Thoracic aorta (tissue), 2 donors: ENCODE data around the gene LAMC3. TPM values are rescaled to one million over a fixed set of nuclear protein-coding genes. Genes with fewer than 3 reads are reported as not detected.
"Not testable (repeated sequence)": the region's sequence is repeated elsewhere in the genome, so short reads cannot be mapped to it uniquely, and the experiment has no call there.

Experiments used
- ATAC-seq: fragments of 150-250 bp; one replicate; pipeline ENCODE4 v1.8.0; 2017; ENCODE audit warnings: low read depth; ENCODE audit not compliant: insufficient number of reproducible peaks, low FRiP score
- DNase-seq: peaks from one replicate; pipeline ENCODE4 v3.0.0-alpha.2; 2020; ENCODE audit warnings: low spot score
- H3K27ac ChIP-seq, 2 donors: fragments of 200-600 bp; sonication (generic); 1 replicate in 1 of 2; 2 replicates in 1 of 2; pipeline ENCODE4 v1.5.1; 2016; ENCODE audit warnings: mild to moderate bottlenecking in 2 of 2, moderate library complexity in 2 of 2
- H3K27me3 ChIP-seq: fragments of 200-600 bp; sonication (generic); replicated peaks from 2 replicates; pipeline ENCODE4 v1.6.0; 2016; ENCODE audit warnings: mild to moderate bottlenecking; ENCODE audit not compliant: insufficient read depth
- H3K36me3 ChIP-seq: fragments of 200-600 bp; sonication (generic); one replicate; pipeline ENCODE4 v1.5.1; 2016
- H3K4me1 ChIP-seq, 2 donors: fragments of 200-600 bp; sonication (generic); 1 replicate in 1 of 2; 2 replicates in 1 of 2; pipeline versions ENCODE4 v1.5.1 to v1.6.0; 2016; ENCODE audit warnings: low read depth in 2 of 2, mild to moderate bottlenecking in 1 of 2; ENCODE audit not compliant: control insufficient read depth in 1 of 2
- H3K4me3 ChIP-seq: fragments of 200-600 bp; sonication (generic); 2 replicates; pipeline ENCODE4 v1.5.1; 2016; ENCODE audit warnings: mild to moderate bottlenecking
- H3K9me3 ChIP-seq: fragments of 200-600 bp; sonication (generic); 2 replicates; pipeline ENCODE4 v1.5.1; 2016
- CTCF ChIP-seq: fragments of 200-600 bp; sonication (generic); IDR thresholded peaks from one replicate; pipeline ENCODE4 v1.5.1; 2019; ENCODE audit warnings: antibody characterized with exemption
- total RNA-seq, 2 donors: library from RNA; depleted of rRNA; stranded (reverse); fragments of >200 nt; gene quantifications; one replicate each; pipeline versions ENCODE4 v1.1.0 to v1.2.3, GENCODE V29; 2016

Gene LAMC3
- total RNA-seq, 2 donors from 2014 or later = 0.54 to 2.8 TPM

DNA sequence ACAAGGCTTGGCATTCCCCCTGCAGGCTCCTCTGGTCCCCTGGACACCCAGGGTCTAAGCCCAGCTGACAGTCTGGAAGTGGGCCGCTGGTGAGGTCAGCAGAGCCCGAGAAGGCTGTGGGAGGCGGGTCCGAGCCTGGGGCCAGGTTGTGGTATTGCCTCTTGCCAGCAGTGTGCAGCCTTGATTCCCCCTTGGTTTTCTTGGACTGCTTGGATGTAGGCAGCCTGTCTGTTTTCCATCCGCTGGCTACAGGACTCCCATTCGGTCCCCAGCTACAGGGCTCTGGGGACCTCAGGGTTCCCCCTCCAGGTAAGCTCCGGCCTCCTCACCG is 88.9 kb downstream of the LAMC3 start:
- Histone ChIP-seq H3K4me3 (peak overlapping the region; percentile 74), H3K27ac (peak overlapping the region; percentile 30 to 53), H3K9me3 (no peaks in the 10 kb centered on the region), H3K36me3 (no peaks in the 10 kb centered on the region), H3K27me3 (no peaks in the 10 kb centered on the region), H3K4me1 (peaks cover 2 to 40% of the 10 kb centered on the region in 2 donors)
- TF ChIP-seq CTCF = no peak
- DNase-seq (no peak), ATAC-seq (no peak)

DNA sequence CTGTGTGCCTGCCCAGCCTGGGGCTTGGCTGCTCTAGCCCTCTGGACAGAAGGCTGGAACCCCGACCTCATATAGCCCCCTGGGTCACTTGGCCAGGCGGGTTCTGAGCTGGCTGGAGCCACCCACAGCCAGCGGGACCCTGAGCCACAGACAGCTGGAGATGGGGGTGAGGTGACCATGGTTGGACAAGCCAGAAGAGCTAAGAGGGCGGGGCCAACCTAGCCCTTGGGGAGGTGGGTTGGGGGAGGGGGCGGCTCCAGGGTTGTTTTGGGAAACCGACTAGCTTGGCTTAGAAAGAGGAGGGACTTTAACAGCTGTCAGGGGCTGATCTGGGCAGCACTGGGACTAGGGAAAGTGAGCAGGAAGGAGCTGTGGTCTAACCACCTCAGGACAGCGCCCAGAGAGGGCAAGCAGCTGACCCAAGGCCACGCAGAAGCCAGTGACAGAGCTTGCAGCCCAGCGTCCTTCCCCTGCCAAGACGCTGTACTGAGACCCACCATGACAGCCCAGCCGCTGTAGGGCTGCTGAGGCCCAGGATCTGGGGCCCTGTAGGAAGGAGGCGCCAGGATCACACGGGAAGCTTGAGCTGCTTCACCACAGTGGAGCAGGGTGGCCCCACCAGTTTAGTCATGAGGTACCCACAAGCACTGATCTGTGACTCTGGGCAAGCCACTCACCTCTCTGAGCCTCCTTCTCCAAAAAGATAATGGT is 89.6 kb downstream of the LAMC3 start:
- TF ChIP-seq CTCF = no peak
- Histone ChIP-seq H3K4me1 (peaks cover 2 to 40% of the 10 kb centered on the region in 2 donors), H3K4me3 (peak overlapping the region; percentile 74), H3K36me3 (no peaks in the 10 kb centered on the region), H3K27ac (peak overlapping the region; percentile 28 to 30), H3K27me3 (no peaks in the 10 kb centered on the region), H3K9me3 (no peaks in the 10 kb centered on the region)
- no peak for ATAC-seq
- no peak for DNase-seq

DNA sequence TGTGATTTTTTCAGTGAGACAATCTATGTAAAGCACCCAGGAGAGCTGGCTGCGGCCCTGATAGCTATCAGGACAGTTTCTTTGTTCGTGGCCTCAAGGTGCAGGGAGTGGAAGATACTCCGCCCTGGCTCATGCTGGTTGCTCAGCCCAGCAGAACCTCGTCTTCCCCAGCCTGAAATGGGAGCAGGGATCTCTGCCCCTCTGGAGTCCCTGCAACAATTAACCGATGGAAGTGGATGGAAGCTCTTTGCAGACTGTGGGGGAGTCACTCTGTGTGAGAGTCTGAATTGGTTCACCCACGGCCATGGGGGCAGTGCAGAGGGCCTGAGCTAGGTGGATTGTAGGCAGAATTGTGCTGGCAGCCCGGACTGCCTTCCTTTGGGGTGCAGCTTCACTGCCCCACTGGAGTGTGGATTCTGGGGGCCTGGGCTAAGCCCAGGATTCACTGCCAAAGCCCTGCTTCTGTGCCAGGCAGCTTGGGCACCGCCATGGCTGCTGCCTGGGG is 90.2 kb downstream of the LAMC3 start:
- no peak for TF ChIP-seq CTCF
- no peaks in the 10 kb centered on the region for H3K36me3 ChIP-seq
- H3K4me1 ChIP-seq = peaks cover 2 to 40% of the 10 kb centered on the region in 2 donors
- H3K27me3 ChIP-seq = no peaks in the 10 kb centered on the region
- H3K4me3 ChIP-seq = no peak overlapping the region
- no peaks in the 10 kb centered on the region for H3K9me3 ChIP-seq
- no peak for DNase-seq
- no peak for ATAC-seq
- peak overlapping the region in 1 of 2 donors; percentile 28 for H3K27ac ChIP-seq

DNA sequence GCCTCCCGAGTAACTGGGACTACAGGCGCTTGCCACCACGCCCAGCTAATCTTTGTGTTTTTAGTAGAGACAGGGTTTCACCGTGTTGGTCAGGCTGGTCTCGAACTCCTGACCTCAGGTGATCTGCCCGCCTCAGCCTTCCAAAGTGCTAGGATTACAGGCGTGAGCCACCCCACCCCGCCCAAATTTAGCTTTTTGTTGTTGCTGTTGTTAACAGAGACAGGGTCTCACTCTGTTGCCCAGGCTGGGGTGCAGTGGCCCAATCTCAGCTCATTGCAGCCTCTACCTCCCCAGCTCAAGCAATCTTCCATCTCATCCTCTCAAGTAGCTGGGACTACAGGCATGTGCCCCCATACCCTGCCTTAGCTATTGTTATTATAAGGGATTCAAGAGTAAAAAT is 90.9 kb downstream of the LAMC3 start:
- H3K27me3 ChIP-seq, H3K36me3 ChIP-seq, ATAC-seq, H3K9me3 ChIP-seq, DNase-seq: not testable (repeated sequence)
- peak overlapping the region; percentile 40 for H3K4me3 ChIP-seq
- H3K27ac ChIP-seq = peak overlapping the region; percentile 49 to 54
- peaks cover 2 to 40% of the 10 kb centered on the region in 2 donors for H3K4me1 ChIP-seq

GRCh38 chr9:131100445-131100844 is 91.5 kb downstream of the LAMC3 start:
- Histone ChIP-seq H3K36me3 (no peaks in the 10 kb centered on the region), H3K4me3 (peak overlapping the region; percentile 40), H3K4me1 (peaks cover 2 to 40% of the 10 kb centered on the region in 2 donors), H3K27ac (peak overlapping the region; percentile 49 to 54), H3K9me3 (no peaks in the 10 kb centered on the region), H3K27me3 (no peaks in the 10 kb centered on the region)
- ATAC-seq (no peak), DNase-seq (no peak)
- TF ChIP-seq CTCF = no peak
